AG10803 (cell line): ENCODE measurements around the gene KRT24.
"Not testable (repeated sequence)": the region's sequence is repeated elsewhere in the genome, so short reads cannot be mapped to it uniquely, and the experiment has no call there.

Experiments used
- DNase-seq: peaks from one replicate; pipeline ENCODE4 v3.0.0; 2010; ENCODE audit warnings: low read depth
- H3K4me3 ChIP-seq: 2 replicates; pipeline ENCODE4 v1.5.1; 2011; ENCODE audit warnings: mild to moderate bottlenecking, low read length, control low read depth
- CTCF ChIP-seq: conservative IDR thresholded peaks from 2 replicates; pipeline ENCODE4 v1.5.1; 2011; ENCODE audit warnings: mild to moderate bottlenecking, low read length, control low read depth, inconsistent platforms

KRT24 gene

DNA sequence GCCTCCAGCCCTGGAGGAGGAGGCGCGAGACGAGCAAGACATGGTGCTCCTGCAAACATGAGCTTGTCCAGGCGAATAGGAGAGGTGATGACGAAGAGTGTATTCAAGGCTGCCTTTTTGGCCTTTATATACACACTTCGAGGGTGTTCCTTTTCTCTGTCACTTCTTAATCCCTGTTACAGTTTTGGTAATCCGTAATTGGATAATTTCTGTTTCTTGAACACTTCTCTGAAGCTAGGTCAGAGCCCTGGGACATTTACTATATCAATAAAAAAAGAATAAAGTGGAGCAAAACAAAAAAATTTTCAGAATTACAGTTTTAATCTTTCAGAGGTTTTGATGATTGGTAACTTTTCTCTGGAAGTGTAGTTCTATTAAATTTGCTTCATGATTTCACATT, at the start of gene KRT24:
Gene KRT24 (minus strand): TSS at position 101 of the 400 bp plus-strand sequence. CDS start 59 bp downstream, at position 42.
- TF ChIP-seq CTCF: no peak
- H3K4me3 ChIP-seq: no peak within 1 kb of the TSS
- no peak for DNase-seq

- no peak for TF ChIP-seq CTCF
- no peak overlapping the region for H3K4me3 ChIP-seq
- DNase-seq: no peak
Measured at GRCh38 chr17:40751065-40751464, 47.5 kb upstream of the KRT24 start.

DNA sequence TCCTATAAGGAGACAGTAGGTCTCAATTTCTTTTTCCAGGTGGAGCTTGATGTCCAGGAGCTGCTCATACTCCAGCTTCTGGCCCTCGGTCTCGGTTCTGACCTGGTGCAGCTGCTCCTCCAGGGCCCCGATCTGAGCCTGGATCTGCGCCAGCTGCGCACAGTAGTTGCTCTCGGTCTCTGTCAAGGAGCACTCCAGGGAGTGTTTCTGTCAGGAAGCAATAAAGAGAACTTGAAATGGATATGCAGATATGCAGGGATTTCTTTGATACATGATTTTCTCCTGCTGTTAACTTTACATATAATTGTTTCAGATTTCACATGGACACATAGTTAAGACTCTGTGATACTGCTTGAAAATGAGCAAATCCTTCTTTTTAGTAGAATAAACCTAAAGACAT, 46.8 kb upstream of the KRT24 start:
- no peak for TF ChIP-seq CTCF
- no peak overlapping the region for H3K4me3 ChIP-seq
- DNase-seq: no peak

DNA sequence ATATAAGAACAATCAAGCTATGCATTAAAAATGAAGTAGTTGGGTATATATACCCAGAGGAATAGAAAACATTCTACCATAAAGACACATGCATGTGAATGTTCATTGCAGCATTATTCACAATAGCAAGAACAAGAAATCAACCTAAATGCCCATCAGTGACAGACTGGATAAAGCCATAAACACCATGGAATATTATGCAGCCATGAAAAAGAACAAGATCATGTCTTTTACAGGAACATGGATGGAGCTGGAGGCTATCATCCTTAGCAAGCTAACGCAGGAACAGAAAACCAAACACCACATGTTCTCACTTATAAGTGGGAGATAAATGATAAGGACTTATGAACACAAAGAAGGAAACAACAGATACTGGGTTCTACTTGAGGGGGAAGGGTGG, 45.1 kb upstream of the KRT24 start:
- not testable (repeated sequence) for DNase-seq, H3K4me3 ChIP-seq

DNA sequence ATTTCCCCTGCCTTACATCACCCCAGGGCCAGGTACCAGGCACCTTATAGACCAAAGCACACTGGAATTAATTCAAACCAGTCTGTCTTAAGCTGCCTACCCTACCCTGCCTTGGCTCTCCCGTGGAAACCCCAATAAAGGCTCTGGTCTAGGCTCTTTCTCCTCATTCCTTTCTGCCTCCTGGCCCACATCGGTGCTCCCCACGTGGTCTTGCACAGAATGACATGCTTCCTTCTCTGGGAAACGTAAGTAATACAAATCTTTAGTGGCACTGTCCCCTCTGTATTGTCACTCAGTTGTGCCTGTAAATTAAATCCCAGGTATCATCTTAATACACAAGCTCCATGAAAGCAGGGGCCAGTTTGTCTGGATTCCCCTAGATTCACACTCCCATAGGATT, 35.0 kb upstream of the KRT24 start:
- TF ChIP-seq CTCF: no peak
- DNase-seq: no peak
- H3K4me3 ChIP-seq: no peak overlapping the region

DNA sequence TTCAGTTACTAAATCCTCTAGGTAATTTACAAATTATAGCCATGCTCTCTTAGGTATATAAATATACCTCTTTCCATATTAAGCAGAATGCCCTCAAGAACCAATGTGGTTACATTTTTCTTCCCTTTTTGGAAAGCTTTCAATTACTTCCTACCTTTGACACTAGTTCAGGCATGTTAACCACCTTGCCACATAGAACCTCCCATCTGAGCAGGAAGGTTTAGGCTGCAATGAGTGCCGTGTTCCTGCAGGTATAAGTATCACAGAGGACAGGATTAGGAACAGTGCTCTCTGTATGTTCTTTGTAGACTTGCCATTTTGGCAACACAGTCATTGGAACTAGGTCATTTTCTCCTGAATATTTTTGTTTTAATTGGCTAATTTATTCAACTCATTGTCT, 31.5 kb upstream of the KRT24 start:
- TF ChIP-seq CTCF: no peak
- H3K4me3 ChIP-seq: no peak overlapping the region
- DNase-seq: no peak

DNA sequence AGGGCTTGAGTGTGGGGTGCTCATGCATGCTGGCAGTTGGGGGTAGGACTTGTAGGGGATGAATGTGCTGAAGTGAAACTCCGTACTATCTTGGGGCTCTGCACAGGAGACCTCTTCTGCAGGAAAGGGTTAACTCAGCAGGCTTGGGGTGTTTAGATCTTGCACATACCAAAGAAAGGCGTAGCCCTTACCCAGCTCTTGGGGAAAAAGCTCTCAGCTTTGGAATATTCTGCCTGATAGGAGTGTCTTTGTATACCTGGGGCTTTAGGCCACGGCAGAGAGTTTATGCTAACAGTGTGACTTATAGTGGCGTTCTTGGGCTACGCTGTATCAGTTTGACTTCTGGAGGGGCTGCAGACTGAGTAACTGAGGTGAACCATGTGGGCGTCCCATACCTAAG, 30.5 kb upstream of the KRT24 start:
- no peak for TF ChIP-seq CTCF
- no peak overlapping the region for H3K4me3 ChIP-seq
- no peak for DNase-seq

- no peak overlapping the region for H3K4me3 ChIP-seq
- no peak for TF ChIP-seq CTCF
- no peak for DNase-seq
Measured at GRCh38 chr17:40730970-40731369, 27.4 kb upstream of the KRT24 start.
